ENCODE data around the gene ITPR1.

DNA sequence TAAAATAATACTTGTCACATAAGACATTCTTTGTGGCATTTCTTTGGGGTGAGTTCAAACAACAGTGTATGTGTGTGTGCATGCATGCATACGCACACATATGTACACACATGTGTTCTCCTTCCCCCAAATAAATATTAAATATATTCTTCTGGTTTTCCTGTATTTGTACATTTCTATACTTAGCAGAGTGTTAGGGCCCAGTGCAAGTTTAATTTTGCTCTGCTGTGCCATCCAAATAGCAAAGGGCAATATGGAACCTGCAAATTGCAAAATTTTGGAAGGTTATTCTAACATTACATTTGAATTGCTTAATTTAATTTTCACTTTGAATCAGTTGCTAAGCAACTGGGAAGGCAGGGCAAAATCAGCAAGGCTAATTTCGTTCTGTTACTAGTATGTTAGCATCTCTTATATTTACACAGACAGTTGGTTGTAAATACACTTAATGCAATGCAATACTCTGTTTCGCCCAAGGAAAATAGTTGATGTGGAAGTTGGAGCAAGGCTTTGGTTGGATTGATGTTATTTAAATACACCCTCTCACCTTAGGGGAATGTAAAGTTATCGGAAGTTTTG, 130.4 kb downstream of the ITPR1 start:
- TF ChIP-seq, protein P1, sequence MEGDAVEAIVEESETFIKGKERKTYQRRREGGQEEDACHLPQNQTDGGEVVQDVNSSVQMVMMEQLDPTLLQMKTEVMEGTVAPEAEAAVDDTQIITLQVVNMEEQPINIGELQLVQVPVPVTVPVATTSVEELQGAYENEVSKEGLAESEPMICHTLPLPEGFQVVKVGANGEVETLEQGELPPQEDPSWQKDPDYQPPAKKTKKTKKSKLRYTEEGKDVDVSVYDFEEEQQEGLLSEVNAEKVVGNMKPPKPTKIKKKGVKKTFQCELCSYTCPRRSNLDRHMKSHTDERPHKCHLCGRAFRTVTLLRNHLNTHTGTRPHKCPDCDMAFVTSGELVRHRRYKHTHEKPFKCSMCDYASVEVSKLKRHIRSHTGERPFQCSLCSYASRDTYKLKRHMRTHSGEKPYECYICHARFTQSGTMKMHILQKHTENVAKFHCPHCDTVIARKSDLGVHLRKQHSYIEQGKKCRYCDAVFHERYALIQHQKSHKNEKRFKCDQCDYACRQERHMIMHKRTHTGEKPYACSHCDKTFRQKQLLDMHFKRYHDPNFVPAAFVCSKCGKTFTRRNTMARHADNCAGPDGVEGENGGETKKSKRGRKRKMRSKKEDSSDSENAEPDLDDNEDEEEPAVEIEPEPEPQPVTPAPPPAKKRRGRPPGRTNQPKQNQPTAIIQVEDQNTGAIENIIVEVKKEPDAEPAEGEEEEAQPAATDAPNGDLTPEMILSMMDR (conservative IDR thresholded peaks at IDR 0.05; ENCODE audit: low read length): no peak
- TF ChIP-seq EZH2phosphoT487 (IDR thresholded peaks at IDR 0.05; ENCODE audit: borderline replicate concordance): no peak

Measured in Loucy (cell line).